Stimulated activated naive CD8-positive, alpha-beta T cell treated with anti-CD3 and anti-CD28 coated beads, Interleukin-15, Interleukin-2, amounts not matched to agents 100 U/mL and 50 U/mL, for 24 hours (primary cell): ENCODE measurements around the gene RBM17.
"Not testable (repeated sequence)": the region's sequence is repeated elsewhere in the genome, so short reads cannot be mapped to it uniquely, and the experiment has no call there.

Experiments
- ATAC-seq: fragments of 150-1000 bp; cut with Tn5 transposase; one replicate; pipeline ENCODE4 v1.10.0; 2021
- DNase-seq: peaks from one replicate; pipeline ENCODE4 v3.0.0; 2021

The RBM17 gene

GRCh38 chr10:6161921-6162320 lies 73.1 kb downstream of the RBM17 start:
- DNase-seq (no peak), ATAC-seq (no peak)

GRCh38 chr10:6162589-6163356 lies 73.9 kb downstream of the RBM17 start:
- no peak for ATAC-seq
- no peak for DNase-seq

GRCh38 chr10:6163364-6164270 lies 74.8 kb downstream of the RBM17 start:
- peak; percentile 96 for DNase-seq
- ATAC-seq = peak; percentile 99

- DNase-seq = no peak
- ATAC-seq = no peak
Measured at GRCh38 chr10:6164271-6165095, 75.6 kb downstream of the RBM17 start.

GRCh38 chr10:6165221-6165725 lies 76.4 kb downstream of the RBM17 start:
- ATAC-seq (no peak), DNase-seq (no peak)

GRCh38 chr10:6165933-6166332 lies 77.1 kb downstream of the RBM17 start:
- not testable (repeated sequence) for ATAC-seq, DNase-seq
